ENCODE results near the gene PACRG. TPM values are rescaled to one million over a fixed set of nuclear protein-coding genes. Genes with fewer than 3 reads are reported as not detected.

Gene PACRG
- total and polyA plus RNA-seq, 9 donors: 2.5 to 33.1 (median 3.8) TPM

- H3K36me3 ChIP-seq: no peaks in the 10 kb centered on the region
- H3K27ac ChIP-seq: no peak overlapping the region
- no peaks in the 10 kb centered on the region for H3K4me1 ChIP-seq (ENCODE audit: insufficient read depth)
- no peaks in the 10 kb centered on the region for H3K27me3 ChIP-seq
- intact Hi-C loops (cut with DNase I): no loop called here
- H3K4me3 ChIP-seq: no peak overlapping the region
- H3K9me3 ChIP-seq: no peaks in the 10 kb centered on the region
- TF ChIP-seq EP300 (IDR thresholded peaks at IDR 0.05): no peak
- TF ChIP-seq POLR2A (IDR thresholded peaks at IDR 0.05): no peak
- no peak for TF ChIP-seq CTCF (IDR thresholded peaks at IDR 0.05)
- DNase-seq: no peak
- whole genome bisulfite sequencing, 3 donors: 86 to 92% (median 91%) methylated on average over 20 of the region's 20 CpGs
Observed at GRCh38 chr6:162854734-162855191, 127.0 kb downstream of the PACRG start.

- intact Hi-C loops (cut with DNase I): no loop called here
- WGBS, 3 donors: 6 to 10% (median 6%) methylated on average over 7 of the region's 7 CpGs
- DNase-seq: peak in 1 of 5 donors; percentile 16
Observed at GRCh38 chr6:162856885-162857284, 129.1 kb downstream of the PACRG start.

GRCh38 chr6:162857326-162857725 lies 129.6 kb downstream of the PACRG start:
- no peak overlapping the region for H3K27ac ChIP-seq
- no peaks in the 10 kb centered on the region for H3K27me3 ChIP-seq
- WGBS, 3 donors: 45 to 54% (median 52%) methylated on average over 2 of the region's 2 CpGs
- no peaks in the 10 kb centered on the region for H3K9me3 ChIP-seq
- intact Hi-C loops (cut with DNase I): no loop called here
- no peak overlapping the region for H3K4me3 ChIP-seq
- H3K36me3 ChIP-seq: no peaks in the 10 kb centered on the region
- DNase-seq: no peak
- no peaks in the 10 kb centered on the region for H3K4me1 ChIP-seq (ENCODE audit: insufficient read depth)
- no peak for TF ChIP-seq POLR2A (IDR thresholded peaks at IDR 0.05)
- TF ChIP-seq CTCF (IDR thresholded peaks at IDR 0.05): no peak
- TF ChIP-seq EP300 (IDR thresholded peaks at IDR 0.05): no peak

More at GRCh38 chr6:162856885-162857284, 129.1 kb downstream of the PACRG start:
- Histone ChIP-seq H3K9me3 (no peaks in the 10 kb centered on the region), H3K27ac (no peak overlapping the region), H3K4me3 (no peak overlapping the region), H3K36me3 (no peaks in the 10 kb centered on the region), H3K27me3 (no peaks in the 10 kb centered on the region), H3K4me1 (ENCODE audit: insufficient read depth) (no peaks in the 10 kb centered on the region)
- TF ChIP-seq EP300 (IDR thresholded peaks at IDR 0.05): no peak
- no peak for TF ChIP-seq POLR2A (IDR thresholded peaks at IDR 0.05)
- TF ChIP-seq CTCF (IDR thresholded peaks at IDR 0.05): no peak

- 88 to 94% (median 90%) methylated on average over 3 of the region's 3 CpGs for WGBS, 3 donors
Observed at GRCh38 chr6:162862462-162862861, 134.7 kb downstream of the PACRG start.

More at GRCh38 chr6:162862462-162862861, 134.7 kb downstream of the PACRG start:
- Histone ChIP-seq H3K4me1 (ENCODE audit: insufficient read depth) (no peaks in the 10 kb centered on the region), H3K27ac (no peak overlapping the region), H3K9me3 (no peaks in the 10 kb centered on the region), H3K4me3 (no peak overlapping the region), H3K36me3 (no peaks in the 10 kb centered on the region), H3K27me3 (no peaks in the 10 kb centered on the region)
- intact Hi-C loops (cut with DNase I): no loop called here
- no peak for TF ChIP-seq CTCF (IDR thresholded peaks at IDR 0.05)
- no peak for TF ChIP-seq EP300 (IDR thresholded peaks at IDR 0.05)
- no peak for TF ChIP-seq POLR2A (IDR thresholded peaks at IDR 0.05)
- no peak for DNase-seq

All from ovary (tissue), 9 donors.